GM18526 (cell line): ENCODE measurements around the gene ADAMTS15.

Source experiments
- POLR2A ChIP-seq: IDR thresholded peaks from 3 replicates; pipeline ENCODE4 v1.6.1; 2011; ENCODE audit not compliant: insufficient read length; ENCODE audit errors: extremely low read depth

The ADAMTS15 gene

GRCh38 chr11:130414107-130415080, 34.1 kb upstream of the ADAMTS15 start:
- no peak for TF ChIP-seq POLR2A

- no peak for TF ChIP-seq POLR2A
These were observed 32.5 kb upstream of the ADAMTS15 start for GRCh38 chr11:130415731-130416529.

- no peak for TF ChIP-seq POLR2A
These were observed 31.9 kb upstream of the ADAMTS15 start for GRCh38 chr11:130416530-130416882.

- TF ChIP-seq POLR2A, result no peak
These were observed 31.5 kb upstream of the ADAMTS15 start for GRCh38 chr11:130416906-130417305.

- no peak for TF ChIP-seq POLR2A
These were observed 30.2 kb upstream of the ADAMTS15 start for GRCh38 chr11:130418210-130418609.

GRCh38 chr11:130418756-130419155, 29.7 kb upstream of the ADAMTS15 start:
- no peak for TF ChIP-seq POLR2A

GRCh38 chr11:130420478-130421198, 27.8 kb upstream of the ADAMTS15 start:
- TF ChIP-seq POLR2A, result no peak

GRCh38 chr11:130421199-130421585, 27.3 kb upstream of the ADAMTS15 start:
- TF ChIP-seq POLR2A, result no peak

- no peak for TF ChIP-seq POLR2A
These were observed 26.7 kb upstream of the ADAMTS15 start for GRCh38 chr11:130421697-130422096.

- TF ChIP-seq POLR2A, result no peak
These were observed 26.0 kb upstream of the ADAMTS15 start for GRCh38 chr11:130422251-130422995.

GRCh38 chr11:130423541-130424142, 24.8 kb upstream of the ADAMTS15 start:
- TF ChIP-seq POLR2A, result no peak

GRCh38 chr11:130424613-130425140, 23.8 kb upstream of the ADAMTS15 start:
- no peak for TF ChIP-seq POLR2A

- TF ChIP-seq POLR2A, result no peak
These were observed 23.3 kb upstream of the ADAMTS15 start for GRCh38 chr11:130425156-130425555.

GRCh38 chr11:130426223-130426836, 22.1 kb upstream of the ADAMTS15 start:
- no peak for TF ChIP-seq POLR2A
